Thyroid gland (tissue), 4 donors: ENCODE measurements around the gene AHI1. TPM values are rescaled to one million over a fixed set of nuclear protein-coding genes. Genes with fewer than 3 reads are reported as not detected.

Source experiments
- DNase-seq, 2 donors: peaks; one replicate each; pipeline ENCODE4 v3.0.0-alpha.2; 2019
- H3K27ac ChIP-seq, 3 donors: fragments of 200-600 bp; sonication (generic); 1 replicate in 2 of 3; 2 replicates in 1 of 3; pipeline ENCODE4 v1.5.1; 2016 to 2019; ENCODE audit warnings: mild to moderate bottlenecking in 1 of 3, moderate library complexity in 1 of 3
- H3K27me3 ChIP-seq: fragments of 200-600 bp; sonication (generic); one replicate; pipeline ENCODE4 v1.5.1; 2019
- H3K36me3 ChIP-seq, 2 donors: fragments of 200-600 bp; sonication (generic); one replicate each; pipeline ENCODE4 v1.5.1; 2016 to 2019
- H3K4me1 ChIP-seq, 2 donors: fragments of 200-600 bp; sonication (generic); one replicate each; pipeline ENCODE4 v1.5.1; 2017 to 2019
- H3K4me3 ChIP-seq, 3 donors: fragments of 200-600 bp; sonication (generic); replicated peaks in 1 of 3; 1 replicate in 2 of 3; 2 replicates in 1 of 3; pipeline ENCODE4 v1.5.1; 2016; ENCODE audit warnings: mild to moderate bottlenecking in 1 of 3
- H3K9me3 ChIP-seq: fragments of 200-600 bp; sonication (generic); one replicate; pipeline ENCODE4 v1.5.1; 2017
- POLR2A ChIP-seq, 2 donors: fragments of 450-650 bp; IDR thresholded peaks; one replicate each; pipeline ENCODE4 v1.6.1; 2017; ENCODE audit warnings: antibody characterized with exemption in 2 of 2, mild to moderate bottlenecking in 2 of 2, moderate library complexity in 1 of 2
- WGBS, 2 donors: methylation state at CpG; one replicate each; pipeline ENCODE4 v1.1.5; 2017; 5-methylcytosine and 5-hydroxymethylcytosine counted together
- intact Hi-C: fragments of 100-400 bp; cut with DNase I; formaldehyde crosslinking; loops from one replicate; pipeline ENCODE4 v1.15.1; 2023
- total RNA-seq, 4 donors: library from RNA; depleted of rRNA; stranded (reverse); fragments of >200 nt; gene quantifications; one replicate each; pipeline ENCODE4 v1.2.3, GENCODE V29; 2016
- TF ChIP-seq, protein P1 (sequence below), 6 experiments: fragments of 200-600 bp in 3 of 6; fragments of 450-650 bp in 3 of 6; sonication (generic) in 3 of 6; IDR thresholded peaks; one replicate each; pipeline ENCODE4 v1.5.1; 2016 to 2019; ENCODE audit warnings: antibody characterized with exemption in 6 of 6, mild to moderate bottlenecking in 2 of 6, inconsistent platforms in 1 of 6, moderate library complexity in 1 of 6

Gene AHI1
- total RNA-seq, 4 donors from 2014 or later = 25.5 to 53.3 (median 42.1) TPM

DNA sequence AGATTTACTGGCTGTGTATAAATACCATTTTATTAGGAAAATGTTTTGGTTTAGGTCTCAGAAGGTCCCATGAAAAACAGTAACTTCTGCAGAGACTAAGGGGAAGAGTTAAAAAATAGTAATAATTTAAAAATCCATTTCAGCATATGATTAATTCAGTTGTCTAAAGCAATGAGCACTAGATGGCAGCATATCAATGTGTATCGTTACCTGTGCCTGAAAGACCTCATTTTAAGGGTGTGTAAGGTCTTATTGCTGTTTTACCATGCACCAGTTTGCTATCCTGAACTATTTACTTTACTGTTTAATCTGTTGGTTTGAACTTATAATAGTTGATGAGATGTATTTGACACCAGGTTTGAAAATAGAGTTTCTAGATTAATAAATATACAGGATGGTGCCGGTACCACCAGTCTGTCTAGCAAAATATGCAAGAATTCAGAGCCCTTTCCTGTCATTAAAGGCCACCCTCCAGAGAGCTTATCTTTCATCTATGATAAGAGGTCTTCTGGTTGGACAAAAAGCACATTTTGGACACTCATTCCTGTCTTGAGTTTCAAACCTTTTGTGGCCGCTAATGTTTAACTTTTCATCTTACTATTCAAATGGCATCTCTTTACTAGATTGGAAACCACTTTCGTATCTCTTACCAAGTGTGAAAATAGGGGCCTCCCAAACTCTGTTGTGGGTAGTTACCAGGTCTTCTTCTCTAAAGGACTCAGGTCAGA lies 8.9 kb upstream of the AHI1 start:
- no peak for TF ChIP-seq POLR2A (IDR thresholded peaks at IDR 0.05)
- TF ChIP-seq, protein P1, sequence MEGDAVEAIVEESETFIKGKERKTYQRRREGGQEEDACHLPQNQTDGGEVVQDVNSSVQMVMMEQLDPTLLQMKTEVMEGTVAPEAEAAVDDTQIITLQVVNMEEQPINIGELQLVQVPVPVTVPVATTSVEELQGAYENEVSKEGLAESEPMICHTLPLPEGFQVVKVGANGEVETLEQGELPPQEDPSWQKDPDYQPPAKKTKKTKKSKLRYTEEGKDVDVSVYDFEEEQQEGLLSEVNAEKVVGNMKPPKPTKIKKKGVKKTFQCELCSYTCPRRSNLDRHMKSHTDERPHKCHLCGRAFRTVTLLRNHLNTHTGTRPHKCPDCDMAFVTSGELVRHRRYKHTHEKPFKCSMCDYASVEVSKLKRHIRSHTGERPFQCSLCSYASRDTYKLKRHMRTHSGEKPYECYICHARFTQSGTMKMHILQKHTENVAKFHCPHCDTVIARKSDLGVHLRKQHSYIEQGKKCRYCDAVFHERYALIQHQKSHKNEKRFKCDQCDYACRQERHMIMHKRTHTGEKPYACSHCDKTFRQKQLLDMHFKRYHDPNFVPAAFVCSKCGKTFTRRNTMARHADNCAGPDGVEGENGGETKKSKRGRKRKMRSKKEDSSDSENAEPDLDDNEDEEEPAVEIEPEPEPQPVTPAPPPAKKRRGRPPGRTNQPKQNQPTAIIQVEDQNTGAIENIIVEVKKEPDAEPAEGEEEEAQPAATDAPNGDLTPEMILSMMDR (IDR thresholded peaks at IDR 0.05) = peak in 5 of 6 experiments; percentile 17 to 58 (median 54)
- H3K27me3 ChIP-seq = no peaks in the 10 kb centered on the region
- no peak overlapping the region for H3K27ac ChIP-seq
- no peaks in the 10 kb centered on the region for H3K36me3 ChIP-seq
- no peak overlapping the region for H3K4me3 ChIP-seq
- no peaks in the 10 kb centered on the region for H3K4me1 ChIP-seq
- intact Hi-C loops = no loop called here
- H3K9me3 ChIP-seq = no peaks in the 10 kb centered on the region
- 67 to 70% methylated on average over 4 of the region's 4 CpGs for WGBS, 2 donors
- DNase-seq = no peak

DNA sequence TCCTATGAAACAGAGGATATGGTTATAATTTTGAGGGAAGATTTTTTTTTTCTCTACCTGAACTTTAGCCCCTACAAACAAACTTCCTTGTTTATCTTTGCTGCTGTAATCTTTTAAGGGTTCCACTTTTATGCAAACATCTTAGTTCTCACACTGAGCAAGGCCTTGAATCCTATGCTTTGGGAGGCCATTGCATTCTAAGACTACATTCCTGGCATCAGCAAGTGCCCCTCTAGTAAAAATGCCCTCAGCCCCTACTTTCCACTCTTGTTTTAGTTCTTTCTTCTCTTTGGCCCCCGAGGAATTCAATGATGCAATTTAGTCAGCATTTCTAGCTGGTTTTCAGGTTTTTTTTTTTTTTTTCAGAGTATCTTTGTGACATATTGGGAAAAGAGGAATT lies 8.1 kb upstream of the AHI1 start:
- H3K4me1 ChIP-seq = no peaks in the 10 kb centered on the region
- H3K27ac ChIP-seq = no peak overlapping the region
- H3K4me3 ChIP-seq = no peak overlapping the region
- no peak for DNase-seq
- intact Hi-C loops = no loop called here
- TF ChIP-seq POLR2A (IDR thresholded peaks at IDR 0.05) = no peak
- TF ChIP-seq, protein P1 (IDR thresholded peaks at IDR 0.05) = no peak
- 31 to 42% methylated on average over 1 of the region's 1 CpG for WGBS, 2 donors
- H3K36me3 ChIP-seq = no peaks in the 10 kb centered on the region
- no peaks in the 10 kb centered on the region for H3K27me3 ChIP-seq
- no peaks in the 10 kb centered on the region for H3K9me3 ChIP-seq

DNA sequence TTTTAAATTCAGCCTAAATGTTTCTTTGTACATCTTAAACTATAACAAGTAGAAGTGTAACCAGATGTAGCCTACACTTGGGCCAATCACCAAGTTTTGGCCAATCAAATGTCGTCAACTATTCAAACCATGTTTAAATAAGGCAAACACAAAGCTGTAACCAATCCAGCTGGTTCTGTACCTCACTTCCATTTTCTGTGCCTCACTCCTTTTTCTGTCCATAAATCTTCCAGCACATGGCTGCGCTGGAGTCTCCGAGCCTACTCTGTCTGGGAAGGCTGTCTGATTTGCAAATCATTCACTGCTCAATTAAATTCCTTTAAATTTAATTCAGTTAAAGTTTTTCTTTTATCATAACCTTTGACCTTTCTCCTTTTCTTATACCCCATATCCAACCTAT lies 7.7 kb upstream of the AHI1 start:
- no peaks in the 10 kb centered on the region for H3K27me3 ChIP-seq
- TF ChIP-seq, protein P1 (IDR thresholded peaks at IDR 0.05) = no peak
- no peak for DNase-seq
- H3K4me1 ChIP-seq = no peaks in the 10 kb centered on the region
- intact Hi-C loops = no loop called here
- 97 to 99% methylated on average over 3 of the region's 3 CpGs for WGBS, 2 donors
- no peak overlapping the region for H3K27ac ChIP-seq
- no peak overlapping the region for H3K4me3 ChIP-seq
- H3K9me3 ChIP-seq = no peaks in the 10 kb centered on the region
- no peaks in the 10 kb centered on the region for H3K36me3 ChIP-seq

DNA sequence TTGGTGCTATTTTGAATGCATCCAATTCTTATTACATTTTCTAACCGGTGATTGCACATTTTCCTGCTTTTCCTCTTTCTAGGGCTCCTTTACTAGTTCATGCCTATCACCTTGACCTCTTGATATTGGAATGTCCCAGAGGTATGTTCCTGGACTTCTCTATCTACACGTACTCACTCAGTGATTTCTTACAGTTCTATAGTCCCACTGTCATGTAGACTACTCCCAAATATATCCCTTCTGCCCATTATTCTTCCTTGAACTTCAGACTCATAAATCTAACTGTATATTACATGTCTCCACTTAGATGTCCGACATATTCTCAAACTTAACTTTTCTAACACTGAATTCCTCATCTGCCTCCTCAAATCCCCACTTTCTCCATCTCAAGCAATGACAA lies 7.2 kb upstream of the AHI1 start:
- Histone ChIP-seq H3K27ac (no peak overlapping the region), H3K4me1 (no peaks in the 10 kb centered on the region), H3K9me3 (no peaks in the 10 kb centered on the region), H3K4me3 (no peak overlapping the region), H3K27me3 (no peaks in the 10 kb centered on the region), H3K36me3 (no peaks in the 10 kb centered on the region)
- no peak for DNase-seq
- 91 to 93% methylated on average over 3 of the region's 3 CpGs for WGBS, 2 donors
- no peak for TF ChIP-seq POLR2A (IDR thresholded peaks at IDR 0.05)
- TF ChIP-seq, protein P1 (IDR thresholded peaks at IDR 0.05) = no peak
- intact Hi-C loops = no loop called here

DNA sequence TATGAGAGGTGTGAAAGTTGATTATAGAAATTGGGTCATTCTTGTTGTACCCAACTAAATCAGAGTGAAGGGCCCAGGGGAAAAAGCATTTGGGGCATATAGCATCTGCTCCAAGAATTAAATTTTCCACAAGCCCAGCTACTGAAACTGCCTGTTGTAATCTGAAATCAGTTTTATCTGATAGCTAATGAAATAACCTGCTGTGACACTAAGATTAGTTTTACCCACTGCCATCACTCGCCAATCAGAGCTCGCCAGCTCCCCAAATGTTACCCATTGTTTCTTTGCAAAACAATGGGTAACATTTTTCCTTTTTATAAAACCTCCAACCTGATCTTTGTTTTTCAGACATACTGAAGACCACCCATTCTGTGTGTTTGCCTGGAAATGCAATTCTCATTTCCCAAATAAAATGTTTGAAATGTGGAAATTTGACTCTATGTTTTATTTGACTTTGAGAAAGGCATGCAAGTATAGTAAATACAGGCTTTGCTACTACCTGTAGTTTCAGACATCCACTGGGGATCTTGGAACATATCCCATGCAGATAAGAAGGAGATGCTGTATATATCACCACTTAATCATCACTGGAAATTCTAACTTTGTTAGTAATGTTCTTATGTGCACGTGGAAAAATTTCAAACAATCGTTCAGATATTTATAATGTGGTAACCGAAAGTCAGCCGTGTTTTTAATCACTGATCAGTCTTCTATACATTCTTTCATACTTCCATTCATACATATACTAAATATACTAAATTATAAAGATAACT lies 6.3 kb upstream of the AHI1 start:
- Histone ChIP-seq H3K36me3 (no peaks in the 10 kb centered on the region), H3K27me3 (no peaks in the 10 kb centered on the region), H3K4me1 (peaks cover 2 to 6% of the 10 kb centered on the region in 2 donors), H3K27ac (no peak overlapping the region), H3K4me3 (no peak overlapping the region), H3K9me3 (no peaks in the 10 kb centered on the region)
- intact Hi-C loops = no loop called here
- TF ChIP-seq, protein P1 (IDR thresholded peaks at IDR 0.05) = no peak
- 92% methylated on average over 6 of the region's 6 CpGs for WGBS, 2 donors
- DNase-seq = no peak
